ENCODE data around the gene NMRAL1.

Gene NMRAL1

DNA sequence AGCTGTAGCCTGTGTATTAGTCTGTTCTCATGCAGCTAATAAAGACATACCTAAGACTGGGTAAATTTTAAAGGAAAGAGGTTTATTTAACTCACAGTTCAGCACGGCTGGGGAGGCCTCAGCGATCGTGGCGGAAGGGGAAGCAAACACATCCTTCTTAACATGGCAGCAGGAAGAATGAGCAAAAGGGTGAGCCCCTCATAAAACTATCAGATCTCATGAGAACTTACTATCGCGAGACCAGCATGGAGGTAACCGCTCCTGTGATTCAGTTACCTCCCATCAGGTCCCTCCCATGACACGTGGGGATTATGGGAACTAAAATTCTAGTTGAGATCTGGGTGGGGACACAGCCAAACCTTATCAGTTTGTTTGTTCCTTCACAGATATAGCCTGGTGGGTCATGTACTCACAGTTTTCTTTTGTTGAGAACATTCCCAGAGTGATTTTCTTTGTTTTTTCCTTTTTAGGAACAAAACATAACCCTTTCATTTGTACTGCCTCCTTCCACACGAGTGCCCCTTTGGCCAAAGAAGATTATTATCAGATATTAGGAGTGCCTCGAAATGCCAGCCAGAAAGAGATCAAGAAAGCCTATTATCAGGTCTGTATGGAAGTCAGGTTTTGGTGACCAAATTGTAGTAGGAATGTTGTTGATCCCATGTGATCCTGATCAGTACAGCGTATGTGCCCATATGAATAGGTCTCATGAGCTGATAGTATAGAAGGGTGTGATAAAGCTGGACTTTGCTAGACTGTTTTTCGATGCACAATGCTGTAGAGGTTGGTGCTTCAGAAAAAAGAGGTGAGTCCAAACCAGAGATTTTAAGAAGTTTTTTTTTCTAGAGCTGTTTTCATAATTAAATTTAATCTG, 40.3 kb downstream of the NMRAL1 start:
- H3K27me3 Mint-ChIP-seq (ENCODE audit: low read depth), result no peaks in the 10 kb centered on the region
- no peak overlapping the region for H3K4me3 Mint-ChIP-seq
- H3K27ac Mint-ChIP-seq, result no peak overlapping the region
- H3K9me3 Mint-ChIP-seq, result no peaks in the 10 kb centered on the region
- H3K4me1 Mint-ChIP-seq (ENCODE audit: low read depth), result peaks cover 13% of the 10 kb centered on the region
- H3K36me3 Mint-ChIP-seq (ENCODE audit: low read depth), result peaks cover 32% of the 10 kb centered on the region

DNA sequence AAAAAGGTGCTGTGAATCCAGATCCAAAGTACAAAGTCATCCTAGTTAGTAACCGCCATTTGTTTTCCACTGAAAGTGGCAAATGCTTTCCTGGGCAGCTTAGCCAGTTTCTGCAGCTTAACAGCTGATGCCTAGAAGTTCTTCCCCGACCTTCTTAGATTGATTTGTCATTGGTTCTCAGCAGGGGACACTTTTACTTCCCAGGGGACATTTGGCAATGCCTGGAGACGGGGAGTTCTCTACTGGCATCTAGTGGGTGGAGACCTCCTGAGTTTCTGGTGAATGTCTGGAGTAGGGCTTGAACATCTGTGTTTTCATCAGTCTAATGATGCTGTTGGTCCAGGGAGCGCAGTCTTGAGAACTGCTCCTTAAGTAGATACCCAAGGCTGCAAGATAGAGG, 41.2 kb downstream of the NMRAL1 start:
- no peaks in the 10 kb centered on the region for H3K27me3 Mint-ChIP-seq (ENCODE audit: low read depth)
- peak overlapping the region; percentile 20 for H3K27ac Mint-ChIP-seq
- H3K4me3 Mint-ChIP-seq, result no peak overlapping the region
- peaks cover 33% of the 10 kb centered on the region for H3K36me3 Mint-ChIP-seq (ENCODE audit: low read depth)
- H3K9me3 Mint-ChIP-seq, result no peaks in the 10 kb centered on the region
- H3K4me1 Mint-ChIP-seq (ENCODE audit: low read depth), result peaks cover 17% of the 10 kb centered on the region

DNA sequence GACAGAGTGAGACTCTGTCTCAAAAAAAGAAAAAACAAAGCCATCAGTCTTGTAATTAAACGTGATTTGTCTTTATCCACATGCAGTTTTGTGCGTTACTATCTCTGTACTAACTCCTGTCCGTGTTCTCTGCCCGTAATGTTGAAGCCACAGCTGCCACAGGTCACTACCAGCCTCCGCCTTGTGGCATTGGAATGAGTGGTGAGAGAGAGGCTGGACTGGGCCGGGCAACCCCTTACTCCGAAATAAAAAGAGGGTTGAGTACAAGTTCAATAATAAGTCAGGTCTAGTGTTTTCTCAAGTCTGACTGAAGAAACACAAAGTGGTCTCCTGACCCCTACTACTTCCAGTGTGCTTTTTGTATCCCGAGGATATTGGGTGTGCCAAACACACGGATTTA, 43.4 kb downstream of the NMRAL1 start:
- Mint-ChIP-seq H3K4me1 (ENCODE audit: low read depth) (peaks cover 28% of the 10 kb centered on the region), H3K27ac (no peak overlapping the region), H3K36me3 (ENCODE audit: low read depth) (peaks cover 36% of the 10 kb centered on the region), H3K4me3 (no peak overlapping the region), H3K9me3 (no peaks in the 10 kb centered on the region), H3K27me3 (ENCODE audit: low read depth) (no peaks in the 10 kb centered on the region)

DNA sequence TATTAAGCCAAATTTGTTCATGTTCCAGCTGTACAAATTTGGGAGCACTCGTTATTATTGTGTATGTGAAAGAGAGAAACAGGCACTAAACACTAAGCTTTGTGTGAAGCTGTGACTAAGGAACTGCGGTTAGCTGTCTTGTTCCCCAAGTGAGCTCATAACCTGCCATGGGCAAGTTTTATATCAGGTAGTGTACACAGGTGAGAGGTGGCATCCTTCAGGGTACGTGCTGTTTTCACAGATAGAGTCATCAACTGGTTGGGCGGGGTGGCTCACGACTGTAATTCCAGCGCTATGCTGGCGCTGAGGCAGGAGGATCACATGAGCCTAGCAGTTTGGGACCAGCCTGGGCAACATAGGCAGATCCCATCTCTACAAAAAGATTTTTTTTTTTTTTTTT, 45.9 kb downstream of the NMRAL1 start:
- H3K4me1 Mint-ChIP-seq (ENCODE audit: low read depth), result peaks cover 25% of the 10 kb centered on the region
- peaks cover 21% of the 10 kb centered on the region for H3K36me3 Mint-ChIP-seq (ENCODE audit: low read depth)
- H3K4me3 Mint-ChIP-seq, result no peak overlapping the region
- H3K9me3 Mint-ChIP-seq, result no peaks in the 10 kb centered on the region
- no peaks in the 10 kb centered on the region for H3K27me3 Mint-ChIP-seq (ENCODE audit: low read depth)
- H3K27ac Mint-ChIP-seq, result no peak overlapping the region

DNA sequence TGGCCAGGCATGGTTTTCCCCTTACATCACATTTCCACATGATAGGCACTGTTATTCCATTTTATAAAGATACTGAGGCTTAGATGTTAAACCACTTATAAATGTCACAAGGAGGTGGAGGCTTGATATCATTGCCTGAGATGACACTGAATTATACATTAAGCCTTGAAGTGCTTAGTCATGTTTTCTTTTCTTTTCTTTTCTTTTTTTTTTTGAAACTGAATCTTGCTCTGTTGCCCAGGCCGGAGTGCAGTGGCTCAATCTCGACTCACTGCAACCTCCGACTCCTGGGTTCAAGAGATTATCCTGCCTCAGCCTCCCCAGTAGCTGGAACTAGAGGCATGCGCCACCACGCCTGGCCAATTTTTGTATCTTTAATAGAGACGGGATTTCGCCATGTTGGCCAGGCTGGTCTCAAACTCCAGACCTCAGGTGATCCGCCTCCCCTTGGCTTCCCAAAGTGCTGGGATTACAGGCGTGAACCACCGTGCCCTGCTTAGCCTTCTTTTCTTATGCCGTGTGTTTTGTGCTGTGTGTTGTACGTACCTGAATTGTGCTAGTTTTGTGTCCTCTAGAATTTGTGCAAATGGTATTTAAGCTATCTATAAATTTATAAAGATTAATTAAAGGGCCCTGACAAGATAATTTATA, 47.6 kb downstream of the NMRAL1 start:
- Mint-ChIP-seq H3K4me1 (ENCODE audit: low read depth) (peaks cover 22% of the 10 kb centered on the region), H3K4me3 (peak overlapping the region; percentile 96), H3K36me3 (ENCODE audit: low read depth) (peaks cover 15% of the 10 kb centered on the region), H3K9me3 (no peaks in the 10 kb centered on the region), H3K27me3 (ENCODE audit: low read depth) (no peaks in the 10 kb centered on the region), H3K27ac (peak overlapping the region; percentile 98)

DNA sequence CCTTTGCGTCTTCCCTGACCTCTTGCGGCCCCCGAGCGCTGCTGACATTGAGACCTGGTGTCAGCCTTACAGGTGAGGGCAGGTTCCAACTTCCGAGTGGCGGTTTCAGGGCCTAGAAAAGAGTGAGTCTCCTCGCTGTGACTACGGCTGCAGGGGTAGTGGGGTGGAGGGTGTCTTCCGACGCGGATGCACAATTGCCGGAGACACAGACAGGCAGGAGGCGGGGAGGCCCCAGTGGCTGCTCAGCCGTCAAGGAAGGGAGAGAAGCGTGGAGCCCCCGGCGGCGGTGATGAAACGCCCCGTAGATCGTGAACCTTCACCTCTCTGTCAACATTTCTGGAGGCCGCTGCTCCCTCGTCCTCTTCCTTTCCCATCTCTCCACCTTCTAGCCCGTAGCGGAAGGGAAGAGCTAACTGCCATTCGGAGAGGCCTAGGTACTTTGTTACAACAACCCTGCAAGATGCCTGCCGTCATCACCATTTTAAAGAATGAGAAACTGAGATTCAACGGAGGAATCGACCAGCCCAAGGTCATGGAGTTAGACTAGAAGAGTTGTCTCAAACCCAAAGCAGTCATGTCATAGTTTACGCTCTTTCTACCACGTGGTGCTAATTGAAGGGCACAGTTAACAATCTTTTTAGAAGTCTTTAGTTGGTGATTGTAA, 48.3 kb downstream of the NMRAL1 start:
- Mint-ChIP-seq H3K27me3 (ENCODE audit: low read depth) (no peaks in the 10 kb centered on the region), H3K9me3 (no peaks in the 10 kb centered on the region), H3K27ac (peak overlapping the region; percentile 98)

DNA sequence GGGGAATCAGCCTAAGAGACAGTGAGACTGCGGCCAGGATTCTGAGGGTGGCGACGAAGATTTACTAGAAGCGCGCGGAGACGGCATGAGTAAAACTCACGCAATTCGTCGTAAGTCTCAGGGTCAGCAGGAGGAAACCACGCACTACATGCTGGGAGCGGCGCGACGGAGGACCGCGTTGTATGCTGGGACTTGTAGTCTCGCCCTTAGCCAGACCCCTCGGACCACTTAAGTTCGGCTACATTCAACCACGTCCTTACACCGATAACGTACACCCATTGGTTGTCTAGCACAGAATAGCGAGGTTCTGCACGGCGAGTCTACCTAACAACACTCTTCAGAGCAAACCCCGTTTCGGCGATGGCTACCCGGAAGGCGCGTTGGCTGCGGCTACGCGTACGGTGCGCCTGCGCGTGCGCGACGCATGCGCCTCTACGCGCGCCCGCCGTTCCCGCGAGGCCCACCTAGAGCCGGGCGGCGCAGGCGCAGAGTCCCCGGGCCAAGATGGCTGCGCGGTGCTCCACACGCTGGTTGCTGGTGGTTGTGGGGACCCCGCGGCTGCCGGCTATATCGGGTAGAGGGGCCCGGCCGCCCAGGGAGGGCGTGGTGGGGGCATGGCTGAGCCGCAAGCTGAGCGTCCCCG, 48.9 kb downstream of the NMRAL1 start, which contains the start of gene DNAJA3:
DNAJA3 (plus strand) TSS at position 491 of the 643 bp plus-strand sequence; CDS start at position 505, 14 bp downstream.
- Mint-ChIP-seq H3K27ac (peak within 1 kb of the TSS; percentile 98), H3K9me3 (no peaks in the 10 kb centered on the region), H3K4me1 (ENCODE audit: low read depth) (peaks cover 20% of the 10 kb centered on the region), H3K36me3 (ENCODE audit: low read depth) (peaks cover 14% of the 10 kb centered on the region), H3K27me3 (ENCODE audit: low read depth) (no peaks in the 10 kb centered on the region), H3K4me3 (peak within 1 kb of the TSS; percentile 96)

More for the DNA sequence above, 48.3 kb downstream of the NMRAL1 start:
- Mint-ChIP-seq H3K36me3 (ENCODE audit: low read depth) (peaks cover 15% of the 10 kb centered on the region), H3K4me3 (peak overlapping the region; percentile 96), H3K4me1 (ENCODE audit: low read depth) (peaks cover 22% of the 10 kb centered on the region)

DNA sequence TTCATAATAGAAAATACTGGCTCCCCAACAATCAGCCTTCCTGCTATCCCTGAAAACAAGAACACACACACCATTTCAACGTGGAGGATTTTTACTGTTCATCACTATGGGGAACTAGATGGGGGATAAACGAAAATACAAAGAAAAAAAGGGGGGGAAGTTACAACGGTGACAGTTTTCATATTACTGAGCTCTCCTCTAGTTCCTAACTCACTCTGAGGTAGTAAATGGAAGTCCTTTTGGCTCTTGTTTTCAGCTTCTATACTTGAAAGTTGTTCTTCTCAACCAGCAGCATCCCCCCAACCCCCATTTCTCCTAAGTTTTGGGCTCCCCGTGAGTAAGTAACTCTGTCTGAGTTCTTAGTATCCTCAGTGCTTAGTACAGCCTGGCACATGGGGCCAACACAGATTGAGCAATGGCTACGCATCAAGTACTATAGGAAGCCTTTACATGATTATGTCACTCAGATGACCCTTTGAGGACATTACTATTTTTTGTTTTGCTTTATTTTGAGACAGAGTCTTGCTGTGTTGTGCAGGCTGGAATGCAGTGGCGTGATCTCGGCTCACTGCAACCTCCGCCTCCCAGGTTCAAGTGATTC, 53.8 kb downstream of the NMRAL1 start:
- no peak overlapping the region for H3K4me3 Mint-ChIP-seq
- H3K9me3 Mint-ChIP-seq, result no peaks in the 10 kb centered on the region

DNA sequence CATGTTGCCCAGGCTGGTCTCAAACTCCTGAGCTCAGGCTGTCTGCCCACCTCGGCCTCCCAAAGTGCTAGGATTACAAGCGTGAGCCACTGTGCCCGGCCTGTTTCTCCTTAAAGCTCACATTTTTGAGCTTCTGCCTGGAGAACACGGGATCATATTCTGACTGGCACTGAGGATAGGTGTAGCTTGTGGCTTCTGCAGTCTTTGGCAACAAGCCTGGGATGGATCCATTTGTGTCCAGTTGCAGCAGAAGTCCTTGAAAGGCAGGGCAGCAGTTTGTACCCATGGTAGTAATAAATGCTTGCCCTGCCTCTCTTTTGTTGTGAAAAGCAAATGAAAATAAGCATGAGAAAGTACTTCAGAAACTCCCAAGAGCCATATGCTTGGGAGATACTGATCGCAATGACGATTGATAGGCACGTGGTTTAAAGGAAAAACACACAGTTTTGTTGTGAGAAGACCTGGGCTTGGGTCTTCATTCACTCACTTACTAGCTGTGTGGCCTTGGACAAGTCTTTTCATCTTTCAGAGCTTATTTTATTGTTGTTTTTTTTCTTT, 54.9 kb downstream of the NMRAL1 start:
- Mint-ChIP-seq H3K9me3 (no peaks in the 10 kb centered on the region), H3K36me3 (ENCODE audit: low read depth) (peaks cover 5% of the 10 kb centered on the region), H3K4me3 (no peak overlapping the region), H3K27me3 (ENCODE audit: low read depth) (peaks cover 5% of the 10 kb centered on the region), H3K27ac (no peak overlapping the region), H3K4me1 (ENCODE audit: low read depth) (peaks cover 17% of the 10 kb centered on the region)

More for the DNA sequence above, 53.8 kb downstream of the NMRAL1 start:
- H3K36me3 Mint-ChIP-seq (ENCODE audit: low read depth), result no peaks in the 10 kb centered on the region
- no peak overlapping the region for H3K27ac Mint-ChIP-seq
- peaks cover 5% of the 10 kb centered on the region for H3K27me3 Mint-ChIP-seq (ENCODE audit: low read depth)
- peaks cover 10% of the 10 kb centered on the region for H3K4me1 Mint-ChIP-seq (ENCODE audit: low read depth)

DNA sequence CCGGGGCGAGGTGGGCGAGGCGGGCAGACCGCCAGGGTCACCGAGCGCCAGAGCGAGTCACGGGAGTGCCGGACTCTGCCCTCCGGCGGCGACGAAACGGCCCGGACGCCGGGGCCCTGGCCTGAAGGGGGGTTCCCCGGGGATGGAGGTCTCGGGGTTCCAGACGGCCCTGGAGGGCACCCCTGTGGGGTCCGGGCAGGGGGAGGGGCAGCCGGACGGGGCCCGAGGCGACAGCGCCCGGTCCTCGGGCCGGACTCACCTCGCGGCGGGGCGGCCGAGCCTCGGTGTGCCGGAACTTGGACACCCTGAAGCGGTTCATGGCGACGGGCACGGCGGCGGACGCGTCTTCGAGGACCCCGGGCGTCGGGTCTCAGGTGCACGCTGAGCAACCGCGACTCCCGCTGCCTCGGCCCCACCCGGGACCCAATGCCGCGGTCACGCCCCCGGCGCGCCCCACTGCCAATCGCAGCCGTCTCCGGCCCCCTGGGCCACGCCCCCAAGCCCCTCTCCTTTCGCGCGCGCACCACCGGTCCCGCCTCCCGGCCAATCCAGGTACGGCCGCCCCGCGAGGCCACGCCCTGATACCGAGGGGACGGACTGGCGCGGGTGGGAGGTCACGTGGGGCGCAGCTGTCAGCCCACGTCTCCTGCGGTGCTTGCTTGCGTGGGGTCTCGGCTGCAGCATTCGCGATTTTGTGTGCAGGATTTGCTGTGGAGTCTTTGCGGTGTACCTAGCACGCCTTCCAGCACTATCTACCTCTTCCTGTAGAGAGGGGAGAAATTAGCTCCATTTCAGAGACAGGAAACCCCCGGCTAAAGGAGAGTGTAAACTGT, 58.0 kb downstream of the NMRAL1 start, which contains the start of gene CORO7:
CORO7 (minus strand) TSS at position 397 of the 833 bp plus-strand sequence; CDS start at position 319, 78 bp downstream.
- H3K27ac Mint-ChIP-seq, result peak within 1 kb of the TSS; percentile 92
- no peaks in the 10 kb centered on the region for H3K9me3 Mint-ChIP-seq
- peak within 1 kb of the TSS; percentile 88 for H3K4me3 Mint-ChIP-seq
- peaks cover 5% of the 10 kb centered on the region for H3K27me3 Mint-ChIP-seq (ENCODE audit: low read depth)
- H3K36me3 Mint-ChIP-seq (ENCODE audit: low read depth), result peaks cover 15% of the 10 kb centered on the region
- H3K4me1 Mint-ChIP-seq (ENCODE audit: low read depth), result peaks cover 36% of the 10 kb centered on the region

DNA sequence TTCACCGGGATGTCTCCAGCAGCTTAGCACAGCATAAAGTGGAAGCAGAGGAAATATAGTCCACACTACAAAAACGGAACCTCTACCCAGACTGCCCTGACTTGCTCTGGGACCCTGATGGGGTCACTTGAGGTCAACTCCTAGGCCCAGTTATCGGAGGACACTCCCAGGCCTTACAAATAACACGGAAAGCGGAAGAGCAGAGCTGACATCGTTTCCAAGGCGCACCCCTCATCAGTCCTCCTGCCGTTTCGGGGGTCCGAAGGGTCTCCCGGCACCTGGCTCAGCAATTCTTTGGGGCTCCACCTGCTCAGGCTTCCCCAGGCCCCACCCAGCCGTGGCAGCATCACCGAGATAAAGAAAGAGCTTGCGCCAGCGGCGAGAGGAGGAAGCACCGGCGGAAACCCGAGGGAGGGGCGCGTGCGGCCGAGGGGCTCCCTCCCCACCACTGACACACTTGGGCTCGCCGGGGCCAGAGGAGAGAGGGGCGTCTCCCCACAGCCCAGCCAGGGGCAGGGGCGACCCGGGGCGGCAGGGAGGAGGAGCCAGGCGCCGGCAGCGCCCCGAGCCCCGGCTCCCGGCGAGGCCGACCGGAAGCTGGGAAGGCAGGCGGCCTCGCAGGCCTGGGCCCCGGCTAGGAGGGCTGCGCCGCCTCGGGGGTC, 58.8 kb downstream of the NMRAL1 start:
- H3K4me1 Mint-ChIP-seq (ENCODE audit: low read depth), result peaks cover 39% of the 10 kb centered on the region
- peaks cover 5% of the 10 kb centered on the region for H3K27me3 Mint-ChIP-seq (ENCODE audit: low read depth)
- H3K9me3 Mint-ChIP-seq, result no peaks in the 10 kb centered on the region
- peaks cover 18% of the 10 kb centered on the region for H3K36me3 Mint-ChIP-seq (ENCODE audit: low read depth)
- H3K4me3 Mint-ChIP-seq, result peak overlapping the region; percentile 88
- peak overlapping the region; percentile 92 for H3K27ac Mint-ChIP-seq

DNA sequence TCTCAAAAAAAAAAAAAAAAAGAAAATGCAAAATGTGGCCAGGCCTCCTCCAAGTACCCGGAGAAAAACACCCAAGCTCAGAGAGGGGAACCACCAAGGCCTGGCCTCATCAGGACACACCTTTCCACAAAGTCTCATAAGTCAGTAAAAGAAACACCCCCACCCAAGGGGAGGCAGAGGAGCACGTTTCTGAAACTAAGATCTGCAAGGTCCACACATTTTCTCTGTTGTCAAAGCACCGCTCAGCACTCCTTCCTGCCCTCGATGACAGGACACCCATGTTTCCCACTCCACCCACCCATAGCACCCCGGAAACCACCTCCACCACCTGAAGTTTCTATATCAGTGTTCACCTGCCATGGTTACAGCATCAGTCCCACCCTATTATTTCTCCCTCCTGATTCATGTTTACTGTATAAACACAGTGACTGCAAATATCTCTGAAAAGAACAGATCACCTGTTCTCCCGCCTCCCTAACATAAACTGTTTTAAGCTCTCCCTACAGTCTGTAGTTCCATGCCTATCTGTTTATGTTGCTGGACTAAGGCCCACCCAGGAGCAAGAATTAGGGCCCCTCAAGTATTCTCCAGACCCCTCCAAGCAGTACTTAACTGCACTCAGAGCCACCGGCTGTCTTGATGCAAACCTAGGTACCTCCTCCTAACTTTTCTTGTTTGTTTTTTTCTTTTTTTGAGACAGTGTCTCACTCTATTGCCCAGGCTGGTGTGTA, 60.1 kb downstream of the NMRAL1 start:
- Mint-ChIP-seq H3K27me3 (ENCODE audit: low read depth) (peaks cover 5% of the 10 kb centered on the region), H3K27ac (peak overlapping the region; percentile 92), H3K4me3 (peak overlapping the region; percentile 88), H3K9me3 (no peaks in the 10 kb centered on the region), H3K4me1 (ENCODE audit: low read depth) (peaks cover 45% of the 10 kb centered on the region), H3K36me3 (ENCODE audit: low read depth) (peaks cover 24% of the 10 kb centered on the region)
